Sigmoid colon (tissue), 4 donors: ENCODE measurements around the gene SNCG.

Experiments used
- POLR2A ChIP-seq, 2 donors: fragments of 450-650 bp; IDR thresholded peaks; one replicate each; pipeline ENCODE4 v1.6.1; 2016; ENCODE audit warnings: antibody characterized with exemption in 2 of 2, mild to moderate bottlenecking in 2 of 2, moderate library complexity in 2 of 2
- POLR2AphosphoS5 ChIP-seq, 4 donors: sonication (generic); formaldehyde crosslinking; IDR thresholded peaks; one replicate each; pipeline ENCODE4 v1.6.1; 2017; ENCODE audit warnings: antibody characterized with exemption in 4 of 4
- TF ChIP-seq, protein P1 (sequence below), 4 experiments: fragments of 450-650 bp in 3 of 4; fragments of 200-600 bp in 1 of 4; IDR thresholded peaks; one replicate each; pipeline ENCODE4 v1.5.1; 2016 to 2019; ENCODE audit warnings: antibody characterized with exemption in 4 of 4, mild to moderate bottlenecking in 3 of 4, moderate library complexity in 2 of 4

DNA sequence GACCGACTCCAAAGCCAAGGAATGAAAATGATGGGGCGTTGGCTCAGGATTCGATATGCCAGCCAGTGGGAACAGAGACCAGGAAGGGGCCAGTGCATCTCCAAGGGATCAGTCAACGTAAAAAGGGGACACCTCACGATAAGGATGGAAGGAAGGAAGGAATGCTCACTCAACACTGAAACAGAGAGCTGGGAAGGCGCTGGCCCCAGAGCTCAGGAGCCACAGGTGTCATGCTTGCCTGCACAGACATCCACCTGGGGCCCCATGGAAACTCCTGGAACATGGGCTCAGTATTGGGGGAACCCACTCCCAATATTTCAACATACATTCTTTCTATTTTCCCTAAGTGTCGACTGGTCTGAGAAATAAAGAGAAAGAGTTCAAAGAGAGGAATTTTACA lies 6.3 kb upstream of the SNCG start:
- TF ChIP-seq, protein P1, sequence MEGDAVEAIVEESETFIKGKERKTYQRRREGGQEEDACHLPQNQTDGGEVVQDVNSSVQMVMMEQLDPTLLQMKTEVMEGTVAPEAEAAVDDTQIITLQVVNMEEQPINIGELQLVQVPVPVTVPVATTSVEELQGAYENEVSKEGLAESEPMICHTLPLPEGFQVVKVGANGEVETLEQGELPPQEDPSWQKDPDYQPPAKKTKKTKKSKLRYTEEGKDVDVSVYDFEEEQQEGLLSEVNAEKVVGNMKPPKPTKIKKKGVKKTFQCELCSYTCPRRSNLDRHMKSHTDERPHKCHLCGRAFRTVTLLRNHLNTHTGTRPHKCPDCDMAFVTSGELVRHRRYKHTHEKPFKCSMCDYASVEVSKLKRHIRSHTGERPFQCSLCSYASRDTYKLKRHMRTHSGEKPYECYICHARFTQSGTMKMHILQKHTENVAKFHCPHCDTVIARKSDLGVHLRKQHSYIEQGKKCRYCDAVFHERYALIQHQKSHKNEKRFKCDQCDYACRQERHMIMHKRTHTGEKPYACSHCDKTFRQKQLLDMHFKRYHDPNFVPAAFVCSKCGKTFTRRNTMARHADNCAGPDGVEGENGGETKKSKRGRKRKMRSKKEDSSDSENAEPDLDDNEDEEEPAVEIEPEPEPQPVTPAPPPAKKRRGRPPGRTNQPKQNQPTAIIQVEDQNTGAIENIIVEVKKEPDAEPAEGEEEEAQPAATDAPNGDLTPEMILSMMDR (IDR thresholded peaks at IDR 0.05), result no peak
- TF ChIP-seq POLR2A (IDR thresholded peaks at IDR 0.05) (no peak), POLR2AphosphoS5 (IDR thresholded peaks at IDR 0.05) (no peak)
